Psoas muscle (tissue), 8 donors: ENCODE measurements around the gene VCX3A. TPM values are rescaled to one million over a fixed set of nuclear protein-coding genes. Genes with fewer than 3 reads are reported as not detected.

Experiments
- ATAC-seq, 4 donors: fragments of 200-7000 bp; cut with Tn5 transposase; one replicate each; pipeline ENCODE4 v1.9.1; 2020; ENCODE audit warnings: moderate library complexity in 3 of 4, mild to moderate bottlenecking in 2 of 4
- DNase-seq, 2 donors: peaks; one replicate each; pipeline ENCODE4 v3.0.0-alpha.2; 2020
- H3K27ac ChIP-seq: fragments of 200-600 bp; one replicate; pipeline ENCODE4 v1.8.0; 2022
- H3K27me3 ChIP-seq, 3 donors: fragments of 200-600 bp in 1 of 3; one replicate each; pipeline versions ENCODE4 v1.6.1 to v1.8.0; 2013 to 2022; ENCODE audit warnings: low read length in 2 of 3, mild to moderate bottlenecking in 2 of 3, moderate library complexity in 1 of 3; ENCODE audit not compliant: insufficient read depth in 3 of 3
- H3K36me3 ChIP-seq, 2 donors: fragments of 200-600 bp in 1 of 2; one replicate each; pipeline versions ENCODE4 v1.6.1 to v1.8.0; 2013 to 2022; ENCODE audit warnings: low read depth in 1 of 2, mild to moderate bottlenecking in 1 of 2, moderate library complexity in 1 of 2; ENCODE audit not compliant: insufficient read depth in 1 of 2
- H3K4me1 ChIP-seq: fragments of 200-600 bp; one replicate; pipeline ENCODE4 v1.8.0; 2022
- H3K4me3 ChIP-seq: fragments of 200-600 bp; one replicate; pipeline ENCODE4 v1.8.0; 2022; ENCODE audit warnings: mild to moderate bottlenecking
- H3K9me3 ChIP-seq: fragments of 200-600 bp; one replicate; pipeline ENCODE4 v1.8.0; 2022
- WGBS, 3 donors: extraction: QIAGEN DNeasy Blood & Tissue Kit; methylation state at CpG; one replicate each; pipeline versions ENCODE4 v1.1.6 to v1.1.7; 2013; 5-methylcytosine and 5-hydroxymethylcytosine counted together
- intact Hi-C, 2 donors: fragments of 100-400 bp; cut with DNase I; formaldehyde crosslinking; loops; one replicate each; pipeline versions ENCODE4 v1.11.0 to v1.14.2; 2022
- polyA plus RNA-seq, 3 donors: library from polyadenylated mRNA; stranded (reverse); fragments of 200-250 nt; gene quantifications; one replicate each; pipeline ENCODE4 v1.2.3, GENCODE V29; 2013
- total RNA-seq, 4 donors: library from RNA; stranded (reverse); fragmentation: NEBNext Ultra II Directional in 2 of 4; extraction: Animal tissue kit (Norgen Biotek cat#: 25700) in 2 of 4; gene quantifications; one replicate each; pipeline versions ENCODE4 v1.2.1 to v1.2.4, GENCODE V29; 2021 to 2023
- TF ChIP-seq, protein P1 (sequence below): fragments of 200-600 bp; IDR thresholded peaks from one replicate; pipeline ENCODE4 v1.8.0; 2022; ENCODE audit warnings: antibody characterized with exemption
- donor health status: healthy with polysubstance abuse.
- donor health status: DM: no; HTN: no; CAD: no; lungs with moderate emphysema.
- donor health status: Bipolar disorder and iron deficiency.
- donor health status: healthy.
- donor health status: DM: yes; HTN: yes; CAD: no.
- donor health status: DM: no; HTN: no; CAD: no.
- donor health status: DM: no; HTN: no; CAD: no.
- donor health status: DM: yes; HTN: yes; CAD: no.

VCX3A gene
- total and polyA plus RNA-seq, 7 donors: not detected

DNA sequence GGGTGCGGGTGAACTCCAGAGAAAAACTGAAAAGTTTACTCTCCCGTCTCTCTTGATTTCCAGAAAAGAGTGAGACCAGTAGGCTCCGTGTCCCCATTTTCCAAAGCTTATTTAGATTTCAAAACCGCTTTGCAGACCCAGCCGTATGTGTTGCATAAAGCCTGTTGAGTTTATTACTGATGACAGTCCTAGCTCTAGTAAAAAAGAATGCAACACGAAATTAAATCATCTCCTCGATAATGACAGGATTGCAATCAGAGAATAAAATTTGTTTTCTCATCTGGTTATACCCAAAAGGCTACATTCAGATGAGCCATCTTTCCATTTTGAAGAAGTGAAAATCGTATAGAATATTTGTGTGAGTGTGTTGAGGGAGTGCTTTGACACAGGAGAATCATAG is 16.1 kb upstream of the VCX3A start:
- Histone ChIP-seq H3K4me3 (no peak overlapping the region), H3K4me1 (no peaks in the 10 kb centered on the region), H3K36me3 (no peaks in the 10 kb centered on the region), H3K27ac (no peak overlapping the region), H3K9me3 (no peaks in the 10 kb centered on the region), H3K27me3 (no peaks in the 10 kb centered on the region)
- DNase-seq (no peak), ATAC-seq (no peak)
- intact Hi-C loops: no loop called here
- TF ChIP-seq, protein P1, sequence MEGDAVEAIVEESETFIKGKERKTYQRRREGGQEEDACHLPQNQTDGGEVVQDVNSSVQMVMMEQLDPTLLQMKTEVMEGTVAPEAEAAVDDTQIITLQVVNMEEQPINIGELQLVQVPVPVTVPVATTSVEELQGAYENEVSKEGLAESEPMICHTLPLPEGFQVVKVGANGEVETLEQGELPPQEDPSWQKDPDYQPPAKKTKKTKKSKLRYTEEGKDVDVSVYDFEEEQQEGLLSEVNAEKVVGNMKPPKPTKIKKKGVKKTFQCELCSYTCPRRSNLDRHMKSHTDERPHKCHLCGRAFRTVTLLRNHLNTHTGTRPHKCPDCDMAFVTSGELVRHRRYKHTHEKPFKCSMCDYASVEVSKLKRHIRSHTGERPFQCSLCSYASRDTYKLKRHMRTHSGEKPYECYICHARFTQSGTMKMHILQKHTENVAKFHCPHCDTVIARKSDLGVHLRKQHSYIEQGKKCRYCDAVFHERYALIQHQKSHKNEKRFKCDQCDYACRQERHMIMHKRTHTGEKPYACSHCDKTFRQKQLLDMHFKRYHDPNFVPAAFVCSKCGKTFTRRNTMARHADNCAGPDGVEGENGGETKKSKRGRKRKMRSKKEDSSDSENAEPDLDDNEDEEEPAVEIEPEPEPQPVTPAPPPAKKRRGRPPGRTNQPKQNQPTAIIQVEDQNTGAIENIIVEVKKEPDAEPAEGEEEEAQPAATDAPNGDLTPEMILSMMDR: no peak
- WGBS, 3 donors: 74 to 83% (median 79%) methylated on average over 8 of the region's 8 CpGs

DNA sequence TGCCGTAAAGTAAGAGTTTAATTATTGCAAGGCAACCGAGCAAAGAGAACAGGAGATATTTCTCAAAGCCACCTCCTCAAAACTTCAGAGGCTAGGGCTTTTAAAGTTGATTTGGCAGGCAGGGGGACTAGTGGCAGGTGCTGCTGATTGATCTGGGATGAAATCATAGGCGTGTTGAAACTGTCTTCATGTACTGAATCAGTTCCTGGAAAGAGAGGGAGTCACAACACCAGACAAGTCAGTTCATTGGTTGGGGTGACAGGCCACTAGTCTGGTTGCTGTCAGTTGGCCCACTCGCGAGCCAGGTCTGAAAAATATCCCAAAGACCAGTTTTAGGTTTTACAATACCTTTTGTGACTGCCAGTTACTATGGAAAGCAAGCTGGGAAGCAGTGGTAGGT is 10.8 kb upstream of the VCX3A start:
- H3K27ac ChIP-seq: no peak overlapping the region

DNA sequence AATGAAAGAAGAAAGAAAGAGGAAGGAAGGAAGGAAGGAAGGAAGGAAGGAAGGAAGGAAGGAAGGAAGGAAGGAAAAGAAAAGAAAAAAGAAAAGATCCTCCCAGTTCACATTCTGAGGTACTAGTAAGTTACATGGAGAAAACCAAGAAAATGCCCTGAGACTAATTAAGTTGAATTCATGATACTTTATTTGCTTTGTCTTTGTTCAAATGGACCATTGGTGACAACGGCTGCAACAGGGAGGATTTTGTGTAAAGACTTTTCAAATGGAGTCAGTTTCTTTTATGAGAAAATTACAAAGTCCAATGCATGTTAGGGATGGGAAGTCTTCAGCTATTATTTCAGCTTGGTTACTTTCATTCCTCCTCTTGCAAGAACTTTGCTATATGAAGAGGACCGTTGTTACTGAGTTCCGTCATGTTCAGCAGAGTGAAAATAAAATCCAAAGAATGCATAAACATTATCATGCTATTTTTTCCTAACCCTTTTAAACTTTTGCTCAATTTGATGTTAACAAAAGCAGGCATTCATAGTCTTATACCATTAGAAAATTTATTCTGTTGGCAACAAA is 8.3 kb downstream of the VCX3A start:
- H3K9me3 ChIP-seq: peaks cover 6% of the 10 kb centered on the region
- no peak overlapping the region for H3K27ac ChIP-seq
- H3K36me3 ChIP-seq: no peaks in the 10 kb centered on the region
- DNase-seq (no peak), ATAC-seq (no peak)
- no peak overlapping the region for H3K4me3 ChIP-seq
- intact Hi-C loops: no loop called here
- H3K27me3 ChIP-seq: no peaks in the 10 kb centered on the region
- 79 to 86% (median 82%) methylated on average over 3 of the region's 3 CpGs for WGBS, 3 donors
- TF ChIP-seq, protein P1: no peak
- H3K4me1 ChIP-seq: no peaks in the 10 kb centered on the region

More for the DNA sequence above, 10.8 kb upstream of the VCX3A start:
- Histone ChIP-seq H3K36me3 (no peaks in the 10 kb centered on the region), H3K4me1 (no peaks in the 10 kb centered on the region), H3K9me3 (peaks cover 5% of the 10 kb centered on the region), H3K4me3 (no peak overlapping the region), H3K27me3 (no peaks in the 10 kb centered on the region)
- ATAC-seq: no peak
- TF ChIP-seq, protein P1: no peak
- WGBS, 3 donors: 78 to 82% (median 79%) methylated on average over 5 of the region's 5 CpGs
- intact Hi-C loops: no loop called here
- no peak for DNase-seq

DNA sequence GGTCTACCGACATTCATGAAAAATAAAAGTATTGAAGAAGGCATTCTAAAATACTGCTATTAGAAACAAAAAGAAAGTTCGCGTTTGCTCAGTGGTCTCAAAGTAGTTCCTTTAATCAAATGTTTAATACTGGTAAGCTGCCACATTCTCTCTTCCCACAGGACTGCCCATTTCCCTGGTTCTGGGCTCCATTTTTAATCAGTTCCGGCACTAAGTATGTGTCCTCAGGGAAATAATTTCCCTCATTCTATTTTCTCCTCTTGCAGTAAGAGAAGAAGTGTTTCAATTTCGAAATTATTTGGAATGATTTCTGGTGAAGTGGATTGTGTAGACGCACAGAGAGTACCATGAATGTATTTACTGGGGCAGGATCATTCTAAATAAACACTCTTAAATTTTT is 17.5 kb downstream of the VCX3A start:
- WGBS, 3 donors: 74 to 79% (median 77%) methylated on average over 6 of the region's 6 CpGs
- ATAC-seq (no peak), DNase-seq (no peak)
- H3K9me3 ChIP-seq: no peaks in the 10 kb centered on the region
- no peaks in the 10 kb centered on the region for H3K27me3 ChIP-seq
- no peaks in the 10 kb centered on the region for H3K36me3 ChIP-seq
- intact Hi-C loops: no loop called here
- TF ChIP-seq, protein P1: no peak
- no peak overlapping the region for H3K27ac ChIP-seq
- H3K4me1 ChIP-seq: no peaks in the 10 kb centered on the region
- H3K4me3 ChIP-seq: no peak overlapping the region

DNA sequence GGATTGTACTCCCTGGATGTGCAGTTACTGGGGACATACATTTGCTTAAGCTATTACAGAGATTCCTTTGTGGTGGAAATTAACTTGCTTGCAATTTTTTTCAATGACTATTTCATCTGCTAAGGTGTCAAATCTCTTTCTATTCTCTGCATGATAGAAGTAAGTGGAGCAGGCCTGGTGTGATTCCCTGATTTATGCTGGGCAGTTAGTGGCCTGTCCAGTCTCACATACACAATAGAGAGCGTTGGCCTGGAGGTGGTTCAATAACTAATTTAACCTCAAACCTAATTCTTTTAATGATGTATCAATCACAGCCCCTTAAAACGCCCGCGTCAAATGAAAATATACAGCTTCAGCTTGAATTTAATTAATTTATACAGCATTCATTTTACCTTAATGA is 28.5 kb downstream of the VCX3A start:
- WGBS, 3 donors: 81 to 89% (median 88%) methylated on average over 4 of the region's 4 CpGs
- intact Hi-C loops: no loop called here
- Histone ChIP-seq H3K9me3 (no peaks in the 10 kb centered on the region), H3K4me3 (no peak overlapping the region), H3K36me3 (no peaks in the 10 kb centered on the region), H3K4me1 (no peaks in the 10 kb centered on the region), H3K27me3 (no peaks in the 10 kb centered on the region), H3K27ac (no peak overlapping the region)
- DNase-seq (no peak), ATAC-seq (no peak)
- TF ChIP-seq, protein P1: no peak
